NCI-H1417 treated with DMSO at 0.1 percent for 48 hours (cell line): ENCODE measurements around the gene RC3H1.
"Not testable (repeated sequence)": the region's sequence is repeated elsewhere in the genome, so short reads cannot be mapped to it uniquely, and the experiment has no call there.

Experiments used
- DNase-seq: peaks from one replicate; lab custom pipeline; 2025; lab: John Stamatoyannopoulos, UW

The RC3H1 gene

GRCh38 chr1:174021591-174022079 lies 522 bp downstream of the RC3H1 start:
- DNase-seq, result no peak

- no peak for DNase-seq
Observed at GRCh38 chr1:174018565-174018964, 3.6 kb downstream of the RC3H1 start.

- DNase-seq, result no peak
Observed at GRCh38 chr1:174017231-174017970, 4.8 kb downstream of the RC3H1 start.

GRCh38 chr1:174013864-174014418 lies 8.2 kb downstream of the RC3H1 start:
- DNase-seq, result no peak

- no peak for DNase-seq
Observed at GRCh38 chr1:174008979-174009378, 13.2 kb downstream of the RC3H1 start.

- no peak for DNase-seq
Observed at GRCh38 chr1:174008269-174008668, 13.9 kb downstream of the RC3H1 start.

- no peak for DNase-seq
Observed at GRCh38 chr1:174007851-174008250, 14.3 kb downstream of the RC3H1 start.

GRCh38 chr1:174005032-174005431 lies 17.1 kb downstream of the RC3H1 start:
- no peak for DNase-seq

- DNase-seq, result no peak
Observed at GRCh38 chr1:174003867-174004266, 18.3 kb downstream of the RC3H1 start.

- no peak for DNase-seq
Observed at GRCh38 chr1:174001573-174001972, 20.6 kb downstream of the RC3H1 start.

GRCh38 chr1:174000371-174000770 lies 21.8 kb downstream of the RC3H1 start:
- no peak for DNase-seq

- DNase-seq, result no peak
Observed at GRCh38 chr1:173997791-173998190, 24.4 kb downstream of the RC3H1 start.

GRCh38 chr1:173996995-173997394 lies 25.2 kb downstream of the RC3H1 start:
- no peak for DNase-seq

- DNase-seq, result no peak
Observed at GRCh38 chr1:173995475-173995874, 26.7 kb downstream of the RC3H1 start.

GRCh38 chr1:173993948-173994347 lies 28.2 kb downstream of the RC3H1 start:
- DNase-seq, result not testable (repeated sequence)

- DNase-seq, result no peak
Observed at GRCh38 chr1:173988068-173988467, 34.1 kb downstream of the RC3H1 start.

- DNase-seq, result no peak
Observed at GRCh38 chr1:173986951-173987350, 35.2 kb downstream of the RC3H1 start.

GRCh38 chr1:173970252-173970651 lies 51.9 kb downstream of the RC3H1 start:
- DNase-seq, result no peak

- DNase-seq, result not testable (repeated sequence)
Observed at GRCh38 chr1:173965896-173966295, 56.3 kb downstream of the RC3H1 start.

- no peak for DNase-seq
Observed at GRCh38 chr1:173963477-173963876, 58.7 kb downstream of the RC3H1 start.

- DNase-seq, result no peak
Observed at GRCh38 chr1:173960625-173961024, 61.5 kb downstream of the RC3H1 start.

- DNase-seq, result no peak
Observed at GRCh38 chr1:173954179-173954578, 68.0 kb downstream of the RC3H1 start.

- DNase-seq, result no peak
Observed at GRCh38 chr1:173948594-173948993, 73.6 kb downstream of the RC3H1 start.
